DMS79 treated with DMSO at 0.1 percent for 48 hours (cell line): ENCODE data around the gene MYO7B.

ENCODE experiments used
- DNase-seq: peaks from one replicate; lab custom pipeline; 2025; lab: John Stamatoyannopoulos, UW

The MYO7B gene

GRCh38 chr2:127637725-127638252 is 102.3 kb downstream of the MYO7B start:
- DNase-seq, result no peak

DNA sequence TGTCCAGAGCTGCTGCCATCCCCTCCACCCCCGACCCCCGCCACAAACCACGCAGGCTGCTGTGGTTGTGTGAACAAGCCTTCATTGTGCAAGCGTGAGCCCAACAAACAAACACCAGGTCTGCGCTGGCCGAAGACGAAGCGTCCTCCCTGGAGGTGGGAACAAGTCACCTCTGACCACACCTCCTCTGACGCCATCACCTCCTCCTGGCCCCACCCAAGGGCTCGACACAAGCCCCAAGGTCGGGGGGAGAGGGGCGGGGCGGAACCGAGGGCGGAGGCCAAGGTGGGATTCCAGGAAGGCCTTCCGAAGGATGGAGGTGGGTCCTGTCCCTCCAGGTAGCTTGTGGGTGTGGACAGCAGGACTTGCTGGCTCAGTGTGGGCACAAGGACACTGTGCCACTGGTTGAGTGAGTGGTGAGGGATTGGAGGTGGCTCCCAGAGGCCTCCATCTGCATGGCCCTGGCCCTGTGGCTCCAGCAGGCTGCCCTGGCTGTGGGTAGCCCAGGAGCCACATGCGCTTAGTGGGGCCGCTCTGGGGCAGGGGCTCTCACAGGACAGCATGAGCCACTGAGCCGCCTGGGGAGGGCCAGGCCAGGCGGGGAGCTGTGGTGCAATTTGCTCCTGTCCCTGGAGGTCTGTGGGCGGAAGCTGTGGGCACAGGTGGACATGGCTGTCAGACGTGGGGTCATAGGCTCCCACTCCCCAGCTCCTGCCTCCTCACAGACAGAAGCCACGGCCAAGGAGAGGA is 103.1 kb downstream of the MYO7B start:
- DNase-seq, result no peak

- DNase-seq, result no peak
Measured at GRCh38 chr2:127639111-127639474, 103.6 kb downstream of the MYO7B start.

- no peak for DNase-seq
Measured at GRCh38 chr2:127640082-127641072, 104.9 kb downstream of the MYO7B start.

DNA sequence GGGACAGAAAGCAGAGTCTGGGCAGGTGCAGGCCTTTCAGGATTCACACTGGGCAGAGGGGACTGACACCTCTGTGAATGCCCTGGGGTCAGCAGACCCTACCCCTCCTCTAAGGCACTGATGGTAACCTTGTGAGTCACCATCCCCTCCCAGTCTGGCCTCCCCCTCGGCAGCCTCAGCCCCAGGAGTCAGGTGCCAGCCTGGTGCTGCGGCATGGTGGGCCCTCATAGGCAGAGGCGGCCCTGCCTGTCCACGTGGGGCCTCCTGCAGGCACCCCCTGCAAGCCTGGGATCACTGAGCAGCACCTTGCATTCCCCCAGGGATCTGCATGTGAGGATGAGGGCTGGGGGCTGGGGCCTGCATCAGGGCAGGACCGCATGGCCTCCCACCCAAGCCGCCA is 105.7 kb downstream of the MYO7B start:
- DNase-seq, result no peak

- DNase-seq, result no peak
Measured at GRCh38 chr2:127641846-127642507, 106.5 kb downstream of the MYO7B start.

GRCh38 chr2:127642706-127643438 is 107.4 kb downstream of the MYO7B start:
- DNase-seq, result no peak

DNA sequence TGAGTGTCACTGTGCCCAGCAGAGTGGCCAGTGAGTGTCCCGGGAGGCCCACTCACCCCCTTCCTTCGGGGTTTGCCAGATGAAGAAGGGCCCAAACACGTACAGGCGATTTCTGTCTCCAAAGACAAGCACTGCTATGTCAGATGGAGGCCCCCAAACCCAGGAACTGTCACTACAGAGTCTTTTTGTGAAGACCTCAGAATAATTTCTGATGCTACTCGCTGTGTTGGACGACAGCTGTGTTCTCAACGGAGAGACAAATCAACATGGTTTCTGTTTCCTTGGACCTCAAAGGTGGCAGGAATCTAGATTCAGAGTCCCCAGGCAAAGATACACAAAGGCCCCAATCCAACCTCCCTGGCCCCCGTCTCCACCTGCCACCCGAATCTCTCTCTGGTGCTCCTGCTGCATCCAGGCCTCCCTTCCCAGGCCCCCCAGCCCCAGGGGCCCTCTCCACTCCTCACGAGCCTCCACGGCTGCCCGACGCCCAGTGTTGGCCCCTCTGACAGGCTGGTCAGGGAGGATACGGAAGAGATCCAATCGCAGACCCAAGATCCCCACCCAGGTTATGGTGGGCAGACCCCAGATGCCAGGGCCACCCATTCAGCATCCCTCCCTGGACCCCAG is 108.1 kb downstream of the MYO7B start:
- no peak for DNase-seq

DNA sequence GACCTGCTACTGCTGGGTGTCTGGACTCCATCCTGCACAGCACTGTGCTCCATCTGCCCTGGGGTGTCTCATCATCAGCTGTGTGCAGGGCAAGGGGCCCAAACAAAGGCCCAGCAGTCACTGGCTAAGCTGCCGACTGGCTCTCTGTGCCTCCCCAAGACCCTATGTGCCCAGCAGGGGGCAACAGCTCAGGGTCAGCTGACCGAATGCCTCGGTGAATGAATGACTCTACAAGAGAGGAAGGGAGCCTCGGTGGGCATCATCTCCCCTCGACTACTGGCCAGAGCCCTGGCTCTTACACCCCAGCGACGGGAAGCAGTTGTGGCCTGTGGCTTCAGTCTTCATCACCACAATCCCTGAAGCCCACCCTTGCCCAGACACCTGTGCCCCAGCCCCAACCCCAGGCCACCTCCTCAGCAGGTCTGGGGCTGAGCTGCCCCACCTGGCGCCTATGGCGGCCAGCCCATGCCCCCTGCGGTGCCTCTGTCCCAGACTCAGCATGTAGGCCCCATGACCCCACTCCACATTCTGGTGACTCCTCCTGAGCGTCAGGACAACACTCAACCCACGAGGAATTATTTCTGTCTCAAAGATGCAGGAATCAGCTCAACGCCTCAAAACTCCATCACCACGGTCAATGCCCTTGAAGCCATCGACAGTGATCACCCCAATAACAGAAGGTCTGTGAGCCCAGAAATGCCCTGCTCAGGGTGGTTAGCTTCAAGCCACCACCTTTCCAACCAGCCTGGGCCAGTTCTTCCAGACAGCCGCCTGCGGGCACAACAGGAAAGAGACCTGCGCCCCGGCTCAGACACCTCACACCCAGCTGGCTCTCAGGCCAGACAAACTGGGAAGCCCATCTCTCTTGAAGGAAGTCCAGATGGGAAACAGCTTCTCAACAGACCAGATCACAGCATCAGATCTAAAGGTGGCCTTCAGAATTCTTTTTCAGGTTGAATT is 108.9 kb downstream of the MYO7B start:
- DNase-seq, result no peak

DNA sequence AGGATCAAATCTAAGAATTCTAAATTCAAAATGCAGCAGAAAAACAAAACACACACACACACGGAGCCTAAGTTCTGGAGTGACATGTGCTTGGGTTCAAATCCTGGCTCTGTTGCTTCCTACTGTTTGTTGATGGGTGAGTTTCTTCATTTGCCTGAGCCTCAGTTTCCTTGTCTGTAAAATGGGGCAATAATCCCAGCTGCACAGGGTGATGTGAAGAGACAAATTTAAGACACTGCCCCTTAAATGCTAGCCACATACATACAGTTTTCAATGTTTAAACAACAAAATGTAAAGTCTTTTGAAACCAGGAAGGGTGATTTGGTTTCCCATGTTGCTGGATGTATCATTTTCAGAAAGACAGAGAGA is 109.5 kb downstream of the MYO7B start:
- no peak for DNase-seq

- DNase-seq, result no peak
Measured at GRCh38 chr2:127645395-127646291, 110.2 kb downstream of the MYO7B start, which contains the start of gene GPR17. Gene GPR17, plus strand, starts transcription at chr2:127646153. Its CDS starts 4,583 bp downstream, at chr2:127650736.

DNA sequence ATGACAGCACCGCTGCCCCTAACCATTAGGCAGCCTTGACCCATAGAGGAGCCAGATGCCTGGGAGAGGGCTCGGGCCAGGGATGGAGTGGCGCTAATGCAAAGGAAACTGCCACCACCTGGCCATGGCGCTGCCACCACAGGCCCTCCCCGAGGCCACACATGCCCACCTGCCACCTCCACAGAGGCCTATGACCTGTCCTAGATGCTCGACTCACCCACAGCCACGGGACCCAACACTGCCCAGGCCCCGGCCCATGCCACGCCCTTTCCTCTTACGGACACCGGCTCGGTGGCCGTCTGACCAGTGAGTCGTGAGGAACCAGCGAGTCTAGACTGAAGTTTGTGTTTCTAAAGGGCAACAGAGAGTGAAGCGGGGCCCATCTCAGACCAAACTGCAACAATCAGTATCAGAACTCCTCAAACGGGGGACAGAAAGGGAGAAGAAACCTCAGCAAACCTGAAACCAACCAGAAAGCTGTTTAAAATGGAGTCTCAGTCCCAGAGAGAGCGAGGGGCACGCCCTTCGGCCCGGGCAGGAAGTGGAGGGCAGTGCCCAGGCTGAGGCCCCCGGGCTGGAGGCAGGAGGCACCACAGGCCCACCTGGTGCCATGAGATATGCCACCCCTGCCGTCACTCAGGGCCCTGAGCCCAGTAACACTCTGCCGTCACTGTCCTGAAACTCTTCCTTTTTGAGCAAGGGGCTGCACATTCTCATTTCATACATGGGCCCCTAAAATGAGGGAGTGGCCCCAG is 111.2 kb downstream of the MYO7B start:
- DNase-seq, result no peak

- DNase-seq, result no peak
Measured at GRCh38 chr2:127647242-127648190, 112.0 kb downstream of the MYO7B start.

- no peak for DNase-seq
Measured at GRCh38 chr2:127648321-127648720, 112.8 kb downstream of the MYO7B start.

GRCh38 chr2:127649100-127649611 is 113.7 kb downstream of the MYO7B start:
- peak; percentile 29 for DNase-seq

GRCh38 chr2:127649684-127650040 is 114.2 kb downstream of the MYO7B start:
- peak; percentile 31 for DNase-seq
